WTC11 (cell line): ENCODE results near the gene RNGTT. TPM values are rescaled to one million over a fixed set of nuclear protein-coding genes. Genes with fewer than 3 reads are reported as not detected.

Experiments
- ATAC-seq: fragments of 200-7000 bp; cut with Tn5 transposase; 2 replicates; pipeline ENCODE4 v1.10.0; 2021; ENCODE audit warnings: mild to moderate bottlenecking, moderate library complexity
- CTCF ChIA-PET: fragments of 300-600 bp; sonication (Branson Sonifier 250); formaldehyde crosslinking; loops from one replicate; lab custom pipeline; 2021; ENCODE audit warnings: antibody characterized with exemption; lab: Charles Lee
- POLR2A ChIA-PET: fragments of 350-600 bp; sonication (Branson Sonifier 250); formaldehyde crosslinking; loops from one replicate; lab custom pipeline; 2021; ENCODE audit warnings: antibody characterized with exemption; lab: Charles Lee
- DNase-seq: peaks from one replicate; pipeline ENCODE4 v3.0.0; 2021; ENCODE audit warnings: low spot score
- H3K27ac Mint-ChIP-seq: 2 replicates; pipeline ENCODE4 v1.8.0; 2021; ENCODE audit warnings: mixed read lengths
- H3K27me3 Mint-ChIP-seq: 2 replicates; pipeline ENCODE4 v1.8.0; 2021; ENCODE audit warnings: low read depth, mild to moderate bottlenecking, moderate library complexity, mixed read lengths
- H3K36me3 Mint-ChIP-seq: 2 replicates; pipeline ENCODE4 v1.8.0; 2021; ENCODE audit warnings: mixed read lengths
- H3K4me1 Mint-ChIP-seq: 2 replicates; pipeline ENCODE4 v1.8.0; 2022; ENCODE audit warnings: mixed read lengths
- H3K4me3 Mint-ChIP-seq: 2 replicates; pipeline ENCODE4 v1.8.0; 2021; ENCODE audit warnings: mild to moderate bottlenecking, moderate library complexity, mixed read lengths
- H3K9me3 Mint-ChIP-seq: 2 replicates; pipeline ENCODE4 v1.8.0; 2021; ENCODE audit warnings: mixed read lengths
- ESRRA ChIP-seq: sonication (generic); formaldehyde crosslinking; IDR thresholded peaks from 2 replicates; pipeline ENCODE4 v1.8.1; 2022; ENCODE audit warnings: mild to moderate bottlenecking, missing genetic modification reagents, borderline replicate concordance
- NFYB ChIP-seq: sonication (generic); formaldehyde crosslinking; conservative IDR thresholded peaks from 2 replicates; pipeline ENCODE4 v1.8.0; 2022; ENCODE audit warnings: low read depth, missing genetic modification reagents
- SMAD3 ChIP-seq: sonication (generic); formaldehyde crosslinking; IDR thresholded peaks from 2 replicates; pipeline ENCODE4 v1.8.0; 2022; ENCODE audit warnings: missing genetic modification reagents, mild to moderate bottlenecking, borderline replicate concordance
- SMAD4 ChIP-seq: sonication (generic); formaldehyde crosslinking; IDR thresholded peaks from 2 replicates; pipeline ENCODE4 v1.8.0; 2022; ENCODE audit warnings: mild to moderate bottlenecking, missing genetic modification reagents
- SOX15 ChIP-seq: fragments of 250-450 bp; sonication (Bioruptor Pico); IDR thresholded peaks from 2 replicates; pipeline ENCODE4 v1.9.0; 2021; ENCODE audit warnings: mild to moderate bottlenecking
- ZBTB21 ChIP-seq: sonication (generic); formaldehyde crosslinking; IDR thresholded peaks from 2 replicates; pipeline ENCODE4 v1.8.1; 2023; ENCODE audit warnings: mild to moderate bottlenecking, missing genetic modification reagents, borderline replicate concordance
- ZNF219 ChIP-seq: sonication (generic); formaldehyde crosslinking; IDR thresholded peaks from 2 replicates; pipeline ENCODE4 v1.8.0; 2023; ENCODE audit warnings: missing genetic modification reagents, mild to moderate bottlenecking, borderline replicate concordance
- ZNF317 ChIP-seq: sonication (generic); formaldehyde crosslinking; IDR thresholded peaks from 2 replicates; pipeline ENCODE4 v1.8.1; 2023; ENCODE audit warnings: low read depth, mild to moderate bottlenecking, moderate library complexity, missing genetic modification reagents, borderline replicate concordance
- ZNF416 ChIP-seq: fragments of 250-450 bp; sonication (Bioruptor Pico); IDR thresholded peaks from 2 replicates; pipeline ENCODE4 v1.9.0; 2021; ENCODE audit warnings: mild to moderate bottlenecking, inconsistent platforms
- ZNF671 ChIP-seq: fragments of 250-450 bp; sonication (Bioruptor Pico); IDR thresholded peaks from 2 replicates; pipeline ENCODE4 v1.8.0; 2021; ENCODE audit warnings: mild to moderate bottlenecking
- total RNA-seq: library from RNA; stranded (reverse); gene quantifications from 3 replicates; pipeline ENCODE4 v1.2.3, GENCODE V29; 2021
- TF ChIP-seq, protein P1 (sequence below): sonication (generic); formaldehyde crosslinking; IDR thresholded peaks from 2 replicates; pipeline ENCODE4 v1.8.1; 2023; ENCODE audit warnings: mild to moderate bottlenecking, missing genetic modification reagents
- TF ChIP-seq, protein P2 (sequence below): fragments of 200-600 bp; IDR thresholded peaks from 2 replicates; pipeline ENCODE4 v1.8.0; 2022; ENCODE audit warnings: antibody characterized with exemption
- TF ChIP-seq, protein P3 (sequence below): sonication (generic); formaldehyde crosslinking; IDR thresholded peaks from 2 replicates; pipeline ENCODE4 v1.8.1; 2023; ENCODE audit warnings: mild to moderate bottlenecking, moderate library complexity, missing genetic modification reagents
- TF ChIP-seq, protein P4 (sequence below): fragments of 250-450 bp; sonication (Bioruptor Pico); IDR thresholded peaks from 2 replicates; pipeline ENCODE4 v1.8.0; 2021; ENCODE audit warnings: mild to moderate bottlenecking
- TF ChIP-seq, protein P5 (sequence below): sonication (generic); formaldehyde crosslinking; IDR thresholded peaks from 2 replicates; pipeline ENCODE4 v1.8.1; 2023; ENCODE audit warnings: mild to moderate bottlenecking, missing genetic modification reagents, borderline replicate concordance
- TF ChIP-seq, protein P6 (sequence below): sonication (generic); formaldehyde crosslinking; IDR thresholded peaks from 2 replicates; pipeline ENCODE4 v1.8.0; 2022; ENCODE audit warnings: mild to moderate bottlenecking, missing genetic modification reagents

RNGTT gene
- total RNA-seq, 1 experiment from 2014 or later = 20.4 TPM

DNA sequence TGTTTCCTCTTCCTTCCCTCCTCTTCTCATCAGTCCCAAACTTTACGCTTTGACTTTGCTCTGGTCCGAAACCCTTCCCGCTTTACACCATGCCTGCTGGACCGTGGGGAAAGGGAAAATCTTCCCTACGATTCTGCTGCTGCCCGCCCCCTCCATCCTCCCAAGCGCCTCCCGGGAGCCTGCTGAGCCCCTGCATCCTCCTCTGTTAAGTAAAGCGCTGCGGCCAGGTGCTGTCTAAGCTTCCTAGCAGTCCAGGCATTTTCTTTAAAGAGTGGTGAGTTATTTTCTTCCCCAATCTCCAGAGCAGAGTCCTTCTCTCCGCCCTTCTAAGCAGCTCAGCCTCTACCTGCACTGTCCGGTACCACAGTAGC, 376.3 kb downstream of the RNGTT start:
- DNase-seq (no peak), ATAC-seq (peak; percentile 22; the same call in 1 of the 2 replicates)
- TF ChIP-seq SMAD3 (no peak), ESRRA (CRISPR knock-in tag) (no peak), SOX15 (no peak), ZNF671 (CRISPR knock-in tag) (no peak)
- TF ChIP-seq, protein P1, sequence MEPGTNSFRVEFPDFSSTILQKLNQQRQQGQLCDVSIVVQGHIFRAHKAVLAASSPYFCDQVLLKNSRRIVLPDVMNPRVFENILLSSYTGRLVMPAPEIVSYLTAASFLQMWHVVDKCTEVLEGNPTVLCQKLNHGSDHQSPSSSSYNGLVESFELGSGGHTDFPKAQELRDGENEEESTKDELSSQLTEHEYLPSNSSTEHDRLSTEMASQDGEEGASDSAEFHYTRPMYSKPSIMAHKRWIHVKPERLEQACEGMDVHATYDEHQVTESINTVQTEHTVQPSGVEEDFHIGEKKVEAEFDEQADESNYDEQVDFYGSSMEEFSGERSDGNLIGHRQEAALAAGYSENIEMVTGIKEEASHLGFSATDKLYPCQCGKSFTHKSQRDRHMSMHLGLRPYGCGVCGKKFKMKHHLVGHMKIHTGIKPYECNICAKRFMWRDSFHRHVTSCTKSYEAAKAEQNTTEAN = no peak
- TF ChIP-seq, protein P2, sequence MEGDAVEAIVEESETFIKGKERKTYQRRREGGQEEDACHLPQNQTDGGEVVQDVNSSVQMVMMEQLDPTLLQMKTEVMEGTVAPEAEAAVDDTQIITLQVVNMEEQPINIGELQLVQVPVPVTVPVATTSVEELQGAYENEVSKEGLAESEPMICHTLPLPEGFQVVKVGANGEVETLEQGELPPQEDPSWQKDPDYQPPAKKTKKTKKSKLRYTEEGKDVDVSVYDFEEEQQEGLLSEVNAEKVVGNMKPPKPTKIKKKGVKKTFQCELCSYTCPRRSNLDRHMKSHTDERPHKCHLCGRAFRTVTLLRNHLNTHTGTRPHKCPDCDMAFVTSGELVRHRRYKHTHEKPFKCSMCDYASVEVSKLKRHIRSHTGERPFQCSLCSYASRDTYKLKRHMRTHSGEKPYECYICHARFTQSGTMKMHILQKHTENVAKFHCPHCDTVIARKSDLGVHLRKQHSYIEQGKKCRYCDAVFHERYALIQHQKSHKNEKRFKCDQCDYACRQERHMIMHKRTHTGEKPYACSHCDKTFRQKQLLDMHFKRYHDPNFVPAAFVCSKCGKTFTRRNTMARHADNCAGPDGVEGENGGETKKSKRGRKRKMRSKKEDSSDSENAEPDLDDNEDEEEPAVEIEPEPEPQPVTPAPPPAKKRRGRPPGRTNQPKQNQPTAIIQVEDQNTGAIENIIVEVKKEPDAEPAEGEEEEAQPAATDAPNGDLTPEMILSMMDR = no peak
- Mint-ChIP-seq H3K27ac (no peak overlapping the region), H3K4me1 (peaks cover 35% of the 10 kb centered on the region), H3K9me3 (peaks cover 14% of the 10 kb centered on the region), H3K27me3 (peaks cover 7% of the 10 kb centered on the region), H3K36me3 (peaks cover 9% of the 10 kb centered on the region), H3K4me3 (no peak overlapping the region)
- POLR2A ChIA-PET = no interaction called here
- CTCF ChIA-PET = interaction anchor here (1.2 to 1.3 kb wide), 2 partner anchors 13 to 17 kb away, joined by 3 to 4 read pairs; no protein-coding TSS in a partner anchor

DNA sequence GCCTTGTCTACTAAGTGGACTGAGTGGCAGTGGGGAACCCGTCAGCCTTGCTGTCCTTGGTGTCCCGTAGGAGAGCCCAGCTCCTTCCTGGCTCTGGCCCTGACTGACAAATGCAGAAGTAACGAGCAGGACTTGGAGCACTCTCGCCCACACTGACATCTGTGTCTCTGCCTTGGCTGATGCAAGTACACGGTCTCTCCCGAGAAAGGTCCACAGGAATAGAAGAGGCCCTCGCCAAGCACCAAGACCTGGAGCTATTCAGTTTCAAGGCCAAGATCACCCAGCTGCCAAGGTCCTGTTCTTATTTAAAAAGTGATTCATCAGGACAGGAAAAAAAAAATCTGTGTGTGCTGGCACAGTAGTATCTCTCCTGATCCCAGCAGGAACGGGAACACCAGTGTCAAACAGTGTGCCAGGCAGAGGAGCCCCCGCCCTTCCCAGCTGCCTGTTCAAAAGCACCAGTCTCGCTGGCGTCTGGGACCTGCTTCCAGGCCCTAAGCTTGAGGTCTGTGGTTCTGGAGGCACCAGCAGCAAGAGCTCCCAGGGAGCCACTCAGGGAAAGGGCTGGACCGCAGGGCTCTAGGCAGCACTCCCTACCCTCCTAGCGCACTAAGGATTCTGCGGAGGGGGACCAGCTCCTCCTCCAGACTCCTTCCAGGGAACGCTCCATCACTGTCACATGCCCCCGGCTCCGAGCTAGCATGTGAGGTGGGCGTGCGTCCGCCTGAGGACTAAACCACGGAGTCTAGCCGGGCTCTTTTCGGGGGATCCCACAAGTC, 376.9 kb downstream of the RNGTT start:
- ATAC-seq (peak; percentile 40), DNase-seq (no peak)
- CTCF ChIA-PET = interaction anchor here (1.2 to 1.3 kb wide), 2 partner anchors 13 to 17 kb away, joined by 3 to 4 read pairs; no protein-coding TSS in a partner anchor
- Mint-ChIP-seq H3K27ac (no peak overlapping the region), H3K27me3 (peaks cover 7% of the 10 kb centered on the region), H3K4me1 (peaks cover 35% of the 10 kb centered on the region), H3K36me3 (peaks cover 13% of the 10 kb centered on the region), H3K9me3 (peaks cover 16% of the 10 kb centered on the region), H3K4me3 (no peak overlapping the region)
- POLR2A ChIA-PET = no interaction called here
- TF ChIP-seq, protein P3, sequence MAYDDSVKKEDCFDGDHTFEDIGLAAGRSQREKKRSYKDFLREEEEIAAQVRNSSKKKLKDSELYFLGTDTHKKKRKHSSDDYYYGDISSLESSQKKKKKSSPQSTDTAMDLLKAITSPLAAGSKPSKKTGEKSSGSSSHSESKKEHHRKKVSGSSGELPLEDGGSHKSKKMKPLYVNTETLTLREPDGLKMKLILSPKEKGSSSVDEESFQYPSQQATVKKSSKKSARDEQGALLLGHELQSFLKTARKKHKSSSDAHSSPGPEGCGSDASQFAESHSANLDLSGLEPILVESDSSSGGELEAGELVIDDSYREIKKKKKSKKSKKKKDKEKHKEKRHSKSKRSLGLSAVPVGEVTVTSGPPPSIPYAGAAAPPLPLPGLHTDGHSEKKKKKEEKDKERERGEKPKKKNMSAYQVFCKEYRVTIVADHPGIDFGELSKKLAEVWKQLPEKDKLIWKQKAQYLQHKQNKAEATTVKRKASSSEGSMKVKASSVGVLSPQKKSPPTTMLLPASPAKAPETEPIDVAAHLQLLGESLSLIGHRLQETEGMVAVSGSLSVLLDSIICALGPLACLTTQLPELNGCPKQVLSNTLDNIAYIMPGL = no peak
- TF ChIP-seq, protein P4, sequence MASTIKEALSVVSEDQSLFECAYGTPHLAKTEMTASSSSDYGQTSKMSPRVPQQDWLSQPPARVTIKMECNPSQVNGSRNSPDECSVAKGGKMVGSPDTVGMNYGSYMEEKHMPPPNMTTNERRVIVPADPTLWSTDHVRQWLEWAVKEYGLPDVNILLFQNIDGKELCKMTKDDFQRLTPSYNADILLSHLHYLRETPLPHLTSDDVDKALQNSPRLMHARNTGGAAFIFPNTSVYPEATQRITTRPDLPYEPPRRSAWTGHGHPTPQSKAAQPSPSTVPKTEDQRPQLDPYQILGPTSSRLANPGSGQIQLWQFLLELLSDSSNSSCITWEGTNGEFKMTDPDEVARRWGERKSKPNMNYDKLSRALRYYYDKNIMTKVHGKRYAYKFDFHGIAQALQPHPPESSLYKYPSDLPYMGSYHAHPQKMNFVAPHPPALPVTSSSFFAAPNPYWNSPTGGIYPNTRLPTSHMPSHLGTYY (CRISPR knock-in tag) = no peak
- TF ChIP-seq SMAD4 (CRISPR knock-in tag) (no peak), ZNF219 (no peak), ZNF416 (no peak), NFYB (no peak), SMAD3 (no peak), ZNF317 (CRISPR knock-in tag) (no peak), ESRRA (CRISPR knock-in tag) (no peak), ZNF671 (CRISPR knock-in tag) (no peak), ZBTB21 (CRISPR knock-in tag) (no peak)
- TF ChIP-seq, protein P5, sequence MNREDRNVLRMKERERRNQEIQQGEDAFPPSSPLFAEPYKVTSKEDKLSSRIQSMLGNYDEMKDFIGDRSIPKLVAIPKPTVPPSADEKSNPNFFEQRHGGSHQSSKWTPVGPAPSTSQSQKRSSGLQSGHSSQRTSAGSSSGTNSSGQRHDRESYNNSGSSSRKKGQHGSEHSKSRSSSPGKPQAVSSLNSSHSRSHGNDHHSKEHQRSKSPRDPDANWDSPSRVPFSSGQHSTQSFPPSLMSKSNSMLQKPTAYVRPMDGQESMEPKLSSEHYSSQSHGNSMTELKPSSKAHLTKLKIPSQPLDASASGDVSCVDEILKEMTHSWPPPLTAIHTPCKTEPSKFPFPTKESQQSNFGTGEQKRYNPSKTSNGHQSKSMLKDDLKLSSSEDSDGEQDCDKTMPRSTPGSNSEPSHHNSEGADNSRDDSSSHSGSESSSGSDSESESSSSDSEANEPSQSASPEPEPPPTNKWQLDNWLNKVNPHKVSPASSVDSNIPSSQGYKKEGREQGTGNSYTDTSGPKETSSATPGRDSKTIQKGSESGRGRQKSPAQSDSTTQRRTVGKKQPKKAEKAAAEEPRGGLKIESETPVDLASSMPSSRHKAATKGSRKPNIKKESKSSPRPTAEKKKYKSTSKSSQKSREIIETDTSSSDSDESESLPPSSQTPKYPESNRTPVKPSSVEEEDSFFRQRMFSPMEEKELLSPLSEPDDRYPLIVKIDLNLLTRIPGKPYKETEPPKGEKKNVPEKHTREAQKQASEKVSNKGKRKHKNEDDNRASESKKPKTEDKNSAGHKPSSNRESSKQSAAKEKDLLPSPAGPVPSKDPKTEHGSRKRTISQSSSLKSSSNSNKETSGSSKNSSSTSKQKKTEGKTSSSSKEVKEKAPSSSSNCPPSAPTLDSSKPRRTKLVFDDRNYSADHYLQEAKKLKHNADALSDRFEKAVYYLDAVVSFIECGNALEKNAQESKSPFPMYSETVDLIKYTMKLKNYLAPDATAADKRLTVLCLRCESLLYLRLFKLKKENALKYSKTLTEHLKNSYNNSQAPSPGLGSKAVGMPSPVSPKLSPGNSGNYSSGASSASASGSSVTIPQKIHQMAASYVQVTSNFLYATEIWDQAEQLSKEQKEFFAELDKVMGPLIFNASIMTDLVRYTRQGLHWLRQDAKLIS (CRISPR knock-in tag) = no peak
- TF ChIP-seq, protein P6, sequence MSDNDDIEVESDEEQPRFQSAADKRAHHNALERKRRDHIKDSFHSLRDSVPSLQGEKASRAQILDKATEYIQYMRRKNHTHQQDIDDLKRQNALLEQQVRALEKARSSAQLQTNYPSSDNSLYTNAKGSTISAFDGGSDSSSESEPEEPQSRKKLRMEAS (CRISPR knock-in tag) = no peak
